ENCODE results near the gene GULP1.

The GULP1 gene

DNA sequence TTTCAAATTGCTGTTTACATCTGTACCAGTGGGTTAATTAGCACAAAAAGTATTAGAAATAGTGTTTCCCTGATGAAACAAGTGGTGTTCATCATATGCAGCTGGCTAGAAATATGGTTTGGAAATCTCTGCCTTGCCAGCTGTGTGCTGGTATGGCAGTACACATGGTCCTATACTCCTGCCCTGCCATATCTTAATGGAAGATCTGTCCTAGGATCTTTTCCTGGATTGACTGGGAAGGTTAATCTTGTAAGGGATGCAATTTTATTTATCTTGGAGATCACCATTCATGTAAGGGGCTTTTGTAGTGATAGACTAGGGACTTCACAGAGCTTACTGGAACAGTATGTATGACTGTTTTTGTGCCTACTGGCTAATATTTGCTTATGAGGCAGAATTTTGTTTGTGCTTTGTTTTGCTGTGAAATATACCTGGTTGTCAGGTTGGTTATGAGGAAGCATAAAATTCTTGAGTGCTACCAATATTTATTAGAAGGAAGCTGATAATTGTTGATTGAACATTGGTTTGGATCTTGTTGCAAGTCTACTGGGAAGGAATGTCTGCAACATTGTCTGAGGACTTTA lies 73.5 kb downstream of the GULP1 start:
- no peaks in the 10 kb centered on the region for H3K4me1 ChIP-seq (ENCODE audit: insufficient read depth, low read length)
- no peaks in the 10 kb centered on the region for H3K9me3 ChIP-seq (ENCODE audit: insufficient read depth, low read length, severe bottlenecking)
- ATAC-seq (ENCODE audit: insufficient read depth, low read depth) (no peak), DNase-seq (no peak)
- H3K9ac ChIP-seq (ENCODE audit: low read depth, low read length) = no peak overlapping the region
- H3K36me3 ChIP-seq (ENCODE audit: insufficient read depth, low read length) = no peaks in the 10 kb centered on the region
- H4K20me1 ChIP-seq (ENCODE audit: insufficient read depth, low read length) = no peaks in the 10 kb centered on the region
- no peaks in the 10 kb centered on the region for H3K79me2 ChIP-seq (ENCODE audit: insufficient read depth, low read length)
- H3K4me3 ChIP-seq (ENCODE audit: low read depth in 1 of 2, low read length in 2 of 2) = no peak overlapping the region
- no peak overlapping the region for H3K4me2 ChIP-seq (ENCODE audit: insufficient read depth, low read length)
- TF ChIP-seq EZH2 (IDR thresholded peaks at IDR 0.05; ENCODE audit: borderline replicate concordance, low read depth, low read length, severe bottlenecking) = no peak
- TF ChIP-seq, protein P1, sequence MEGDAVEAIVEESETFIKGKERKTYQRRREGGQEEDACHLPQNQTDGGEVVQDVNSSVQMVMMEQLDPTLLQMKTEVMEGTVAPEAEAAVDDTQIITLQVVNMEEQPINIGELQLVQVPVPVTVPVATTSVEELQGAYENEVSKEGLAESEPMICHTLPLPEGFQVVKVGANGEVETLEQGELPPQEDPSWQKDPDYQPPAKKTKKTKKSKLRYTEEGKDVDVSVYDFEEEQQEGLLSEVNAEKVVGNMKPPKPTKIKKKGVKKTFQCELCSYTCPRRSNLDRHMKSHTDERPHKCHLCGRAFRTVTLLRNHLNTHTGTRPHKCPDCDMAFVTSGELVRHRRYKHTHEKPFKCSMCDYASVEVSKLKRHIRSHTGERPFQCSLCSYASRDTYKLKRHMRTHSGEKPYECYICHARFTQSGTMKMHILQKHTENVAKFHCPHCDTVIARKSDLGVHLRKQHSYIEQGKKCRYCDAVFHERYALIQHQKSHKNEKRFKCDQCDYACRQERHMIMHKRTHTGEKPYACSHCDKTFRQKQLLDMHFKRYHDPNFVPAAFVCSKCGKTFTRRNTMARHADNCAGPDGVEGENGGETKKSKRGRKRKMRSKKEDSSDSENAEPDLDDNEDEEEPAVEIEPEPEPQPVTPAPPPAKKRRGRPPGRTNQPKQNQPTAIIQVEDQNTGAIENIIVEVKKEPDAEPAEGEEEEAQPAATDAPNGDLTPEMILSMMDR (IDR thresholded peaks at IDR 0.05; ENCODE audit: borderline replicate concordance, extremely low read depth, low read length, poor library complexity, severe bottlenecking) = no peak
- no peaks in the 10 kb centered on the region for H3K27me3 ChIP-seq (ENCODE audit: insufficient read depth, low read length, poor library complexity)
- H3K27ac ChIP-seq (ENCODE audit: low read length) = no peak overlapping the region
- H2AFZ ChIP-seq (ENCODE audit: low read depth, low read length) = no peak overlapping the region

DNA sequence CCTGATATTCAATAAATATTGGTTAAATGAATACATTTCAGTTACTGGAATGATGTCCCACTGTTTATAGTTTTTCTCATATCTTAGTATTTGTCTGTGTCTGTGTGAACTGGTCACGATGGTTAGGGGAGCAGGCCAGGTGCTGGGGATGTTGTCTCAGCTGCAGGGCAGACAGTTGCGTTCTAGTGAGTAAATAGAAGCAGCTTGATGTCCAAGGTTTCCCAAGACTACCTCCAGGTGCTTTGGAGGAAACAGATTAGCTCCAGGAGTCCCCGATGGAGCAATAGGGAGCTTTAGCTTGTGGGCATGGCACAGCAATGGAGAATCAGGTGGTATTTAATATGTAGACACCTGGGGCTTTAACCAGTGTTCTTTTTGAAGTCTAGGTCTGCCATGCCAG lies 75.5 kb downstream of the GULP1 start:
- H3K27ac ChIP-seq (ENCODE audit: low read length) = no peak overlapping the region
- DNase-seq = no peak
- no peak overlapping the region for H3K9ac ChIP-seq (ENCODE audit: low read depth, low read length)
- H3K9me3 ChIP-seq (ENCODE audit: insufficient read depth, low read length, severe bottlenecking) = no peaks in the 10 kb centered on the region
- H3K4me3 ChIP-seq (ENCODE audit: low read depth in 1 of 2, low read length in 2 of 2) = no peak overlapping the region
- TF ChIP-seq, protein P1 (IDR thresholded peaks at IDR 0.05; ENCODE audit: borderline replicate concordance, extremely low read depth, low read length, poor library complexity, severe bottlenecking) = no peak
- no peak for TF ChIP-seq EZH2 (IDR thresholded peaks at IDR 0.05; ENCODE audit: borderline replicate concordance, low read depth, low read length, severe bottlenecking)
- no peaks in the 10 kb centered on the region for H4K20me1 ChIP-seq (ENCODE audit: insufficient read depth, low read length)
- no peaks in the 10 kb centered on the region for H3K36me3 ChIP-seq (ENCODE audit: insufficient read depth, low read length)
- no peaks in the 10 kb centered on the region for H3K79me2 ChIP-seq (ENCODE audit: insufficient read depth, low read length)
- H3K4me2 ChIP-seq (ENCODE audit: insufficient read depth, low read length) = no peak overlapping the region
- H2AFZ ChIP-seq (ENCODE audit: low read depth, low read length) = no peak overlapping the region
- ATAC-seq (ENCODE audit: insufficient read depth, low read depth) = no peak
- no peaks in the 10 kb centered on the region for H3K4me1 ChIP-seq (ENCODE audit: insufficient read depth, low read length)
- no peaks in the 10 kb centered on the region for H3K27me3 ChIP-seq (ENCODE audit: insufficient read depth, low read length, poor library complexity)

DNA sequence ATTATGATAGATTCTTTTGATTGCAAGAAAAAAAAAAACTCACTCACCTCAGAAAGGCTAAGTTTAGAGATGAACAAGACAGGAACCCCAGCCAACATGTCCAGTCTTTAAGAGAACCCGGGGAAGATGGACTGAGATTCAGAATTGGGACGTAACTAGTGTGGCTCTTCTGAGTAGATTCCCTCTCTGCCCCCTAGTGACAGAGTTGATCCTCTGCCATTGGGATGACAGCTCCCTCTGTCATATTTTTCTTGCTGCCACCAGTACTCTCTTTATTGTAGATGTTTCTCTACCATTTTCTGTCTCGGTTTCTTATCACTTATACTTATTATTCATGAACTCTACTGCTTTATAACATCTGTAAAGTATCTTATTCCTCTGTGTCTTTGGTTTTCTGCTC lies 77.7 kb downstream of the GULP1 start:
- Histone ChIP-seq H3K9ac (ENCODE audit: low read depth, low read length) (no peak overlapping the region), H3K9me3 (ENCODE audit: insufficient read depth, low read length, severe bottlenecking) (no peaks in the 10 kb centered on the region), H3K27me3 (ENCODE audit: insufficient read depth, low read length, poor library complexity) (no peaks in the 10 kb centered on the region), H3K27ac (ENCODE audit: low read length) (no peak overlapping the region), H3K4me2 (ENCODE audit: insufficient read depth, low read length) (no peak overlapping the region), H2AFZ (ENCODE audit: low read depth, low read length) (no peak overlapping the region), H3K79me2 (ENCODE audit: insufficient read depth, low read length) (no peaks in the 10 kb centered on the region), H3K4me3 (ENCODE audit: low read depth in 1 of 2, low read length in 2 of 2) (no peak overlapping the region), H3K36me3 (ENCODE audit: insufficient read depth, low read length) (no peaks in the 10 kb centered on the region), H4K20me1 (ENCODE audit: insufficient read depth, low read length) (no peaks in the 10 kb centered on the region), H3K4me1 (ENCODE audit: insufficient read depth, low read length) (no peaks in the 10 kb centered on the region)
- no peak for TF ChIP-seq EZH2 (IDR thresholded peaks at IDR 0.05; ENCODE audit: borderline replicate concordance, low read depth, low read length, severe bottlenecking)
- TF ChIP-seq, protein P1 (IDR thresholded peaks at IDR 0.05; ENCODE audit: borderline replicate concordance, extremely low read depth, low read length, poor library complexity, severe bottlenecking) = peak; percentile 54
- DNase-seq (no peak), ATAC-seq (ENCODE audit: insufficient read depth, low read depth) (peak; percentile 54; the same call in 1 of the 3 replicates)

Data from DND-41 (cell line).